Retinal pigment epithelial cell (primary cell): ENCODE measurements around the gene CTCFL.

Experiments
- DNase-seq: peaks from one replicate; pipeline ENCODE4 v3.0.0-alpha.2; 2010; ENCODE audit warnings: low read depth
- H3K4me3 ChIP-seq: 2 replicates; pipeline ENCODE4 v1.5.1; 2011; ENCODE audit warnings: mild to moderate bottlenecking, low read length, control low read depth, moderate library complexity
- TF ChIP-seq, protein P1 (sequence below): conservative IDR thresholded peaks from 2 replicates; pipeline ENCODE4 v1.5.1; 2011; ENCODE audit warnings: low read depth, low read length, control low read depth, inconsistent platforms

CTCFL gene

DNA sequence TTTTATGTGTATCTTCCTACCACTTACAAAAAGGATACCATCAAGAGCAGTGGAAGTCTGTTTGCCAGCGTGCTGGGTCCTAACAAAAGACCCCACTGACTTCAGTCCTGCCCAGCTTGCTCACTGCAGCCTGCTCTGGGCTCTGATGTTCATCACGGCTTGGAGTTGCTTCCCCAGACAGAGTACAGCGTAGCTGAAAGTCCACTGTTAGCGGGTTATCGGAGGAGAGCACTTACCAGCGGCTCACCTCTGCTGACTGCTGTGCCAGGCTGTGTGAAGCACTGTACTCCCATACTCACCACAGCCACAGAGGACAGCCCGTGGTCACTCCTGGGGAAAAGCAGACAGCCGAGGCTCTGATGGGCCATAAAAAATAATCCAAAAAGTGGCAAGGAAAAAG is 40.2 kb downstream of the CTCFL start:
- TF ChIP-seq, protein P1, sequence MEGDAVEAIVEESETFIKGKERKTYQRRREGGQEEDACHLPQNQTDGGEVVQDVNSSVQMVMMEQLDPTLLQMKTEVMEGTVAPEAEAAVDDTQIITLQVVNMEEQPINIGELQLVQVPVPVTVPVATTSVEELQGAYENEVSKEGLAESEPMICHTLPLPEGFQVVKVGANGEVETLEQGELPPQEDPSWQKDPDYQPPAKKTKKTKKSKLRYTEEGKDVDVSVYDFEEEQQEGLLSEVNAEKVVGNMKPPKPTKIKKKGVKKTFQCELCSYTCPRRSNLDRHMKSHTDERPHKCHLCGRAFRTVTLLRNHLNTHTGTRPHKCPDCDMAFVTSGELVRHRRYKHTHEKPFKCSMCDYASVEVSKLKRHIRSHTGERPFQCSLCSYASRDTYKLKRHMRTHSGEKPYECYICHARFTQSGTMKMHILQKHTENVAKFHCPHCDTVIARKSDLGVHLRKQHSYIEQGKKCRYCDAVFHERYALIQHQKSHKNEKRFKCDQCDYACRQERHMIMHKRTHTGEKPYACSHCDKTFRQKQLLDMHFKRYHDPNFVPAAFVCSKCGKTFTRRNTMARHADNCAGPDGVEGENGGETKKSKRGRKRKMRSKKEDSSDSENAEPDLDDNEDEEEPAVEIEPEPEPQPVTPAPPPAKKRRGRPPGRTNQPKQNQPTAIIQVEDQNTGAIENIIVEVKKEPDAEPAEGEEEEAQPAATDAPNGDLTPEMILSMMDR: no peak
- H3K4me3 ChIP-seq: no peak overlapping the region
- DNase-seq: no peak

DNA sequence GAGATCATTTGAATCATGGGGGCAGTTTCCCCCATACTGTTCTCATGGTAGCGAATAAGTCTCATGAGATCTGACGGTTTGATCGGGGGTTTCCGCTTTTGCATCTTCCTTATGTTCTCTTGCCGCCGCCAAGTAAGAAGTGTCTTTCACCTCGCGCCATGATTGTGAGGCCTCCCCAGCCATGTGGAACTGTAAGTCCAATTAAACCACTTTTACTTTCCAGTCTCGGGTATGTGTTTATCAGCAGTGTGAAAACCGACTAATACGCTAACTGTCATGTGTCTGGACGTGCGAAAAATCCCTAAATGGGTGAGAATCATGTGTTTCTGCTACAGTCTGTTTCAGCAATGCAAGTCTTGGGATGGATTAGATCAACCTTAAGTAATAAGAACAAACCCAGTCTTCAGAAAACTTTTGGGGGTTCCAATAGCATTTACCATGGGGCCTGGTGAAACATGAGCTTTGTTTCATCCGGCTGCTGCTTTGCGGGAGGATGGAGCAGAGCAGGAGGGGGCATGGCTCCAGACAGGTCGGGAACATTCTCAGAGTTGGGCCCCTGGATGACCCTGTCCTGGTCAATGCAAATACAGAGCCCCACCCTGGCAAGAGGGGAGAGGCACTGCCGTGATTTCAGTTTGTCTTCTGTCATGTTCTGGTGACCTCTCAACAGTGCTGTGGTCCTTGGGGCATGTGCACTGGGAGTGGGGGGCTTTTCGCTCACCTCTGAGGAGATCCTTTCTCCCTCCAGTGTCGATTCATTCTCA is 41.5 kb downstream of the CTCFL start:
- H3K4me3 ChIP-seq: no peak overlapping the region
- TF ChIP-seq, protein P1: no peak
- DNase-seq: no peak

DNA sequence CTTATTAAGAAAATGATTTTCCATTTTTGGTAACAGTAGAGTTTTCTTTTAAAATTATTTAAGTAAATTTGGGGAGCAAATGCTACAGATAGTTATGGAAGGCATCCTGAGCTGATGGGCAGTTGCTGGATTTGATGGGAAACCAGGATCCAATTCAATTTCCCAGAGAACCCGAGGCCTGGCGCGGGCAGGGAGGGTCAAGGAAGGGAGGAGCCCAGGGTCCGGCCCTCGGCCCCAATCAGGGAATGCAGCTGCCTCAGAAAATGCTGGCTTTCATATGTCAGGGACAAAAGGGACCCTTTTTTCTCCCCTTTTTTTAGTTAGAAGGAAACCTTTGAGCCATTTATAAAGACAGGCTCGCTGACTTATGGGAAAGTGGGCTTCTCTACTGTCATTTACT is 42.1 kb downstream of the CTCFL start:
- no peak overlapping the region for H3K4me3 ChIP-seq
- TF ChIP-seq, protein P1: no peak
- no peak for DNase-seq

DNA sequence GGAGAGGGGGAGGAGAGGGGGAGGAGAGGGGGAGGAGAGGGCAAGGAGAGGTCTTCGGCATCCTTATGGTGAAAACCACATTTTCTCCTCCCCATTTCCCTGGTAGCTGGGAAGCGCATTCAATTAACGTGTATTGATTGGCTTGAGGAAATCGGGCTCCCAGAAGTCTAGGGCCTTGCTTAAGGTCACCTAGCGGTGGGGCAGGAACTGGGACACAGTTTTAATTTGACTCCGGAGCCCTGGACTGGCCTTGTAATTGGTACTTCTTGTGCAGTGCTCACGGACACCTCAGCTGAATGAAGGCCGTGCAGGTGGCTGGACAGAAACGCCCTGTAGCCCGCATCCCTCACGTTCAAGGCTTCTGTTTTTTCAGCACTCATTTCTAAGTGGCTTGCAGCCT is 42.8 kb downstream of the CTCFL start:
- DNase-seq: no peak
- TF ChIP-seq, protein P1: no peak

DNA sequence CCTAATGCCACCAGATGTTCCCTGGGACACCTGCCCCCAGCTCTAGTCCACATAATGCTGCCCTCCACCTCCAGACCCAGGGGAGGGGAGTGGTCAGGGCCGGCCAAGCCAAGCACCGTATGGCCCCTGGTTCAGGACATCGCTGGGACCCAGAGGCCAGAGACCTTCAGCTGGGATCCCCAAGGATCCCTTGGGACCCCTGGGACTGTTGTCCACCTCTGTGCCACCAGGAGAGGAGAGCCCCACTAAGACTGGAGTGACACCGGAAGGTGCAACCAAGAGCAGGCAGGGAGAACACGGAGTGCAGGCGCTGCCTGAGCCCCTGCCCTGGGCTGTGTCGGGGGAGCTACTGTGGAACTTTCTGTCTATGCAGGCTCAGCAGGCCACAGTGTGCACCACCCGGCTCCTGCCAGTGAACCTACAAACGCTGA is 43.6 kb downstream of the CTCFL start:
- no peak for DNase-seq
- H3K4me3 ChIP-seq: no peak overlapping the region
- TF ChIP-seq, protein P1: no peak

More for the DNA sequence above, 42.8 kb downstream of the CTCFL start:
- no peak overlapping the region for H3K4me3 ChIP-seq

DNA sequence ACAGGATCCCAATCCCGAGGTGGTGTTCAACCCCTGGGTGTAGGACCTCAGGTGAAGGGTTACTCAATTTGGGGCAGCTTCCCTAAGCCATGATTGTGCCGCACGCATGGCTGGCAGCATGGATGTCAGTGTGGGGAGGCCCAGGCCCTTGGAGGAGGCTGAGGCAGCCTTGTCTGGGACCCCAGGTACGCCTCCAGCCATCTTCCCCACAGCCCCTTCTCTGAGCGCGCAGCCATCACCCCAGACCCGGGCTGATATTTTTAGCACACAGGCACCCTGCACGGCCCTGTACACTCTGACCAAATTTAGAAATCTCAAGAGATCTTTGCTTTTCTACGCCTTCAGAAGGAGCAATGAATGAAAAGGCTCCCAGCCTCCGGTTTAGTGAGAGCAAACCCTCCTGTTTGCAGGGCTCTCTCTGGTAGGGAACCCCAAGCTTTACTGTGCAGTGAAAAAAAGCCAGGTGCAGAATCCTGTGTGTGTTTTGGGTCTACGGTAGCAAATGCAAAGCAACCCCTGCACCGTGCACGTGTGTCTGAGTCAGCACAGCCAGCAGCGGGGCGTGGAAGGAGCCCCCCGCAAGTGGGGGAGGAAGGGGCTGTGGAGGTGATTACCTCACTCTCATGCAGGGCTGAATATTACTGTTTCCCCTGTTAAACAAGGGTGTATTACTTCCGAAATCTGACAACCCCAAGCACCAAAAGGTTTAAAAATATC is 44.3 kb downstream of the CTCFL start:
- TF ChIP-seq, protein P1: no peak
- no peak overlapping the region for H3K4me3 ChIP-seq
- DNase-seq: no peak

DNA sequence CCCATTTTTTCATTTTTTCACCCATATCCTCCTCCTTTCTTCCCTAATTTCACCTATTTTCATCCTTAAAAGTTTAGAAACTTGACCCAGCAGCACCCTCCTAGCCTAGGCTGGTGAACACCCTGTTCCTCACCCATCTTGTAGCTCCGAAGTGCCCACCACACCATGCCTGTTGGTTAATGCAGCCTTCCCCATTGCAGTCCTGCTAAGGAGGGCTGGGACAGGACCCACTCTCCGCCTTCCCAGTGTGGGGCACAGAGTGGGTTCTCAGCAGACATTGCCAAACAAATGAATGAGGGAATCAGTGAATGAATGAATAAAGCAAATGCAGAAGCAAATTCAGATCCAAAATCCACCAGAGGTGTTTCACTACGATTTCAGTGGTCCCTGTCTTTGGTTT is 45.7 kb downstream of the CTCFL start:
- DNase-seq: no peak
- TF ChIP-seq, protein P1: no peak

More for the DNA sequence above, 45.7 kb downstream of the CTCFL start:
- H3K4me3 ChIP-seq: no peak overlapping the region
